SK-N-MC (cell line): ENCODE measurements around the gene A3GALT2.

ENCODE experiments used
- EZH2 ChIP-seq: fragments of 200-600 bp; sonication (generic); IDR thresholded peaks from one replicate; pipeline ENCODE4 v1.6.1; 2017; ENCODE audit warnings: antibody characterized with exemption
- FOXP2 ChIP-seq: optimal IDR thresholded peaks from 2 replicates; pipeline ENCODE3; 2011; ENCODE audit warnings: mild to moderate bottlenecking, moderate library complexity; ENCODE audit not compliant: insufficient read depth; ENCODE audit errors: extremely low read length, control extremely low read depth

GRCh38 chr1:33310702-33311101 is 10.2 kb downstream of the A3GALT2 start:
- TF ChIP-seq EZH2 (no peak), FOXP2 (no peak)
